ENCODE results near the gene RXYLT1. TPM values are rescaled to one million over a fixed set of nuclear protein-coding genes. Genes with fewer than 3 reads are reported as not detected.
A peak's percentile ranks its signal among the peaks of the same experiment; 100 is the strongest.

The RXYLT1 gene
- total RNA-seq, 1 donor from 2014 or later: 14.7 TPM

GRCh38 chr12:63855299-63855698, 75.6 kb downstream of the RXYLT1 start:
- Mint-ChIP-seq H3K27me3 (no peaks in the 10 kb centered on the region), H3K4me1 (ENCODE audit: low read depth) (peaks cover 10% of the 10 kb centered on the region), H3K4me3 (ENCODE audit: low read depth) (no peak overlapping the region), H3K36me3 (ENCODE audit: insufficient read depth) (peaks cover 2% of the 10 kb centered on the region), H3K9me3 (ENCODE audit: low read depth) (no peaks in the 10 kb centered on the region), H3K27ac (peak overlapping the region; percentile 45)
- TF ChIP-seq CTCF (IDR thresholded peaks at IDR 0.05; ENCODE audit: unreplicated experiment): no peak
- no peak for DNase-seq (ENCODE audit: low spot score, unreplicated experiment)

- H3K36me3 Mint-ChIP-seq (ENCODE audit: insufficient read depth): peaks cover 2% of the 10 kb centered on the region
- peak overlapping the region; percentile 59 for H3K27ac Mint-ChIP-seq
- no peak overlapping the region for H3K4me3 Mint-ChIP-seq (ENCODE audit: low read depth)
- no peaks in the 10 kb centered on the region for H3K27me3 Mint-ChIP-seq
- TF ChIP-seq CTCF (IDR thresholded peaks at IDR 0.05; ENCODE audit: unreplicated experiment): no peak
- peaks cover 17% of the 10 kb centered on the region for H3K4me1 Mint-ChIP-seq (ENCODE audit: low read depth)
- DNase-seq (ENCODE audit: low spot score, unreplicated experiment): no peak
- H3K9me3 Mint-ChIP-seq (ENCODE audit: low read depth): no peaks in the 10 kb centered on the region
Observed at GRCh38 chr12:63857771-63858670, 78.3 kb downstream of the RXYLT1 start.

Other genes starting within 250 kb of the RXYLT1 start
- gene DPY19L2, start 111.4 kb upstream of the RXYLT1 start, total RNA-seq: 18.7 and 19.7 TPM in 2 replicates
- 17.8 and 23.1 TPM in 2 replicates for gene SRGAP1, start 64.8 kb downstream of the RXYLT1 start, total RNA-seq

All from progenitor cell of endocrine pancreas (in vitro differentiated cells).